ENCODE measurements around the gene CAMTA1.

DNA sequence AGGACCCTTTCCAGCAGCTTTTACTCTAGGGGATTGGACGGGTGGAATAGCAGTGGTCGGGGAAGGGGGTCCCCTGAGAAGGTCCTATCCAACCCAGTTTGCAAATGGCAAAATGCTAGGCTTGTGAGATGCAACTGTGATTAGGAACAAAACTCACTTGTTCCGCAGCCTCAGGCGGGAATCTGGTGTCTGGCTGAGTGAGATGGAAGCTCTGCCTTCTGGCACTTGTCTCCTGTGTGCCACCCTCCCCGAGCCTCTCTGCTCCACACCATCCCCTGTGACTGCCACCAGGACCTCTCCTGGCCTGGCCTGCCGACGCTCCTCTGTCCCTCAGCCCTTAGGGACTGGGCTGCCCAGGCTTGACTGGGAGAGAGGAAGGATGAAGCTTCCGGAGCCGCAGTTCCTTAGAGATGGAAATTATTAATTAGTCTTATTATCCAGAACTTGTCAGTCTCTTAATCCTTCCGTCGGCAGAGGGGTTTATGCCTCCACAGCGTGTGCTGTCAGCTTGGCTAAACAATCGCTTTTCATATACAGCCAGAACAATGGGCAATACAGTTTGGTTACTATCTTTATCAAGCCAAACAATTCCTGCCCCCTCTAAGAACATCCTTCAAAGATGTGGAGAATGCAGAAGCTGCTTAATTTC is 693.0 kb downstream of the CAMTA1 start:
- TF ChIP-seq EZH2 (IDR thresholded peaks at IDR 0.05; ENCODE audit: insufficient read depth, low read length), result no peak
- TF ChIP-seq, protein P1, sequence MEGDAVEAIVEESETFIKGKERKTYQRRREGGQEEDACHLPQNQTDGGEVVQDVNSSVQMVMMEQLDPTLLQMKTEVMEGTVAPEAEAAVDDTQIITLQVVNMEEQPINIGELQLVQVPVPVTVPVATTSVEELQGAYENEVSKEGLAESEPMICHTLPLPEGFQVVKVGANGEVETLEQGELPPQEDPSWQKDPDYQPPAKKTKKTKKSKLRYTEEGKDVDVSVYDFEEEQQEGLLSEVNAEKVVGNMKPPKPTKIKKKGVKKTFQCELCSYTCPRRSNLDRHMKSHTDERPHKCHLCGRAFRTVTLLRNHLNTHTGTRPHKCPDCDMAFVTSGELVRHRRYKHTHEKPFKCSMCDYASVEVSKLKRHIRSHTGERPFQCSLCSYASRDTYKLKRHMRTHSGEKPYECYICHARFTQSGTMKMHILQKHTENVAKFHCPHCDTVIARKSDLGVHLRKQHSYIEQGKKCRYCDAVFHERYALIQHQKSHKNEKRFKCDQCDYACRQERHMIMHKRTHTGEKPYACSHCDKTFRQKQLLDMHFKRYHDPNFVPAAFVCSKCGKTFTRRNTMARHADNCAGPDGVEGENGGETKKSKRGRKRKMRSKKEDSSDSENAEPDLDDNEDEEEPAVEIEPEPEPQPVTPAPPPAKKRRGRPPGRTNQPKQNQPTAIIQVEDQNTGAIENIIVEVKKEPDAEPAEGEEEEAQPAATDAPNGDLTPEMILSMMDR (IDR thresholded peaks at IDR 0.05; ENCODE audit: insufficient read depth, low read depth, low read length), result no peak

Measured in astrocyte (in vitro differentiated cells and primary cell).